CD4-positive, alpha-beta T cell treated with Interferon gamma for 1 hour (primary cell): Measurements from ENCODE around the gene SCAP.
"Not testable (repeated sequence)": the region's sequence is repeated elsewhere in the genome, so short reads cannot be mapped to it uniquely, and the experiment has no call there.

Source experiments
- DNase-seq: peaks from one replicate; pipeline ENCODE4 v3.0.0-alpha.2; 2020

The SCAP gene

GRCh38 chr3:47392933-47393332, 82.8 kb downstream of the SCAP start:
- no peak for DNase-seq

GRCh38 chr3:47385796-47386195, 89.9 kb downstream of the SCAP start:
- no peak for DNase-seq

- no peak for DNase-seq
Measured at GRCh38 chr3:47385007-47385406, 90.7 kb downstream of the SCAP start.

GRCh38 chr3:47384425-47384824, 91.3 kb downstream of the SCAP start:
- DNase-seq, result no peak

- peak; percentile 72 for DNase-seq
Measured at GRCh38 chr3:47381317-47382157, 94.2 kb downstream of the SCAP start.

GRCh38 chr3:47380601-47381316, 95.0 kb downstream of the SCAP start, which contains the start of gene PTPN23:
PTPN23 (plus strand) TSS chr3:47381021; CDS start chr3:47381097, 76 bp downstream.
- DNase-seq, result peak; percentile 98

GRCh38 chr3:47380026-47380600, 95.6 kb downstream of the SCAP start:
- no peak for DNase-seq

- no peak for DNase-seq
Measured at GRCh38 chr3:47379411-47379899, 96.3 kb downstream of the SCAP start.

- DNase-seq, result no peak
Measured at GRCh38 chr3:47378869-47379268, 96.9 kb downstream of the SCAP start.

GRCh38 chr3:47377186-47377585, 98.6 kb downstream of the SCAP start:
- DNase-seq, result no peak

- DNase-seq, result no peak
Measured at GRCh38 chr3:47376393-47376792, 99.3 kb downstream of the SCAP start.

- no peak for DNase-seq
Measured at GRCh38 chr3:47374587-47374986, 101.2 kb downstream of the SCAP start.

GRCh38 chr3:47370887-47371697, 104.6 kb downstream of the SCAP start:
- peak; percentile 13 for DNase-seq

GRCh38 chr3:47370020-47370419, 105.7 kb downstream of the SCAP start:
- DNase-seq, result not testable (repeated sequence)

GRCh38 chr3:47367631-47368030, 108.1 kb downstream of the SCAP start:
- DNase-seq, result no peak

GRCh38 chr3:47366833-47367232, 108.9 kb downstream of the SCAP start:
- no peak for DNase-seq

- DNase-seq, result no peak
Measured at GRCh38 chr3:47365213-47366153, 110.3 kb downstream of the SCAP start.
